NCI-H1417 (cell line): Measurements from ENCODE around the gene PAX8.
A peak's percentile ranks its signal among the peaks of the same experiment; 100 is the strongest.

Experiments used
- DNase-seq, 3 experiments: peaks; one replicate each; lab custom pipeline; 2025; lab: John Stamatoyannopoulos, UW

Gene PAX8

GRCh38 chr2:113203901-113204519 lies 74.7 kb downstream of the PAX8 start:
- peak; percentile 62 to 86 (median 78) for DNase-seq

DNA sequence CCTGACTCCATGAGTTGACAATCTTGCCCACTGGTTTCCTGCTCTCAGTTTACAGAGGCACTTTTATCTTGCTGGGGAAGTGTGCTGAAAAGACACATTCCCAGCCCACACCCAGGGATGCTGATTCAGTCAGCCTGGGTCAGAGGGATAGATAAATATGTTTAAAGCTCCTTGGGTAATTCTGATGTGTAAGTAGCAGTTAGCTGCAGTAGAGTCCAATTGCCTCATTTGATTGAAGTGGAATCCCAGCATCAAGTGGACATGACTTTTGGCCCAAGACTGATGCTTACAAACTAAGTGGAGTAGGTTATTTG lies 75.5 kb downstream of the PAX8 start:
- DNase-seq, result no peak

DNA sequence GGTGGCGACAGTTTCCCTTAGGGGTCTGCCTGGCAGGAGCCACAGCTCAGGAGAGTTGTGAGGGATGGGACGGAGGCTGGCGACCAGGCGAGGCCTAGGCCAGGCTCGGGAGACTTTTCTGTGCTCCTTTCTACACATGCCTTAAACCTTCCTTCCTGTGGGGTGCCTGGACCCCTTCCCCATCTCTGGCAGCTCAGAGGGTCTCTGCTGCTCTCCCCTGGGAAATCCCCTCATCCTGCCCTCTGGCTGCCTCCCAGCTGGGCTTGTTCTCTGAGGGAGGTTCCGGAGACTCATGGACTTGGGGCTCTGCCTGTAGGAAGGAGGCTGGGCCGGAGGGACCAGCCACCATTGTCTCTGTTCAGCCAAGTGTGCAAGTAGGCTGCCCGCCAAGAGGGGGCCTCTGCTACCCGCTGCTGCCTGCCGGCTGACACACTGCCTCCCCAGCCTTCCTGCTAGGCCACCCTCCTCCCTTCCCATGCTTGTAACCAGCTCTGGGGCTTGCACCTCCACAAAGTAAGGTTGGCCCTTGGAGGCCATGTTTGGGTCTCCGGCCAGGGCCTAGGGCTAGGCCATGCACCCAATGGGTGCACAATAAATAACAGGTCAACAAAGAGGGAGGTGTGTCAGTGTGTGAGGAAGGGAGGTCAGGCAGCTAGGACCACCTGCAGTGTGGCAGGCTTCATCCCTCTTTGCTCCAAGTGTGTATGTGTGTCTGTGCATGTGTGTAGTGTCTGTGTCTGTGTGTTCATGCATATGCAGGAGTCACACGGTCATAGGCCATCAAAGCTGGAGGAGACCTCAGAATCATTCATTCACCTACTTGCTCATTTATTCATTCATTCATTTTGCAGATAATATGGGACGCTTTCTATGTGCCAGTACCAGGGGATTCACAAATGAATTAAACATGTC lies 76.2 kb downstream of the PAX8 start:
- DNase-seq, result no peak

- no peak for DNase-seq
Measured at GRCh38 chr2:113201496-113202304, 77.0 kb downstream of the PAX8 start.

- no peak for DNase-seq
Measured at GRCh38 chr2:113200736-113201490, 77.8 kb downstream of the PAX8 start.

DNA sequence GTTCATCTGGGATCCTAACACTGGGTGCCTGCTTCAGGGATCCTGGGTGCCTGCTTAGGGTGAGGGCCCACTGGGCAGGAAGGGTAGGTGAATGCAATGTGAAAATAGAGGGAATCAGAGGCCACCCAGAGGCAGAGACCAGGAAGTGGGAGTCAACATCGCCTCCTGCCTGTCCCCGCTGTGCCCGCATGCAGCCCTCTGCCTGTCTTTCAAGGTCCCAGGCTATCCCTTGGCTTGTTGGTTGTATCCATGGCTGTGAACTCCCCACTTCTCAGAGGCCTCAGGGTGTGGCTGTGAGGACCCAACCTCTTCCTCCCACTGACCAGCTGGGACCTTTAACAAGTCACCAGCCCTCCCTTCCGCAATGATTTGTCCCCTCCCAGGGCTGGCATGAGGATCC lies 78.5 kb downstream of the PAX8 start:
- no peak for DNase-seq

DNA sequence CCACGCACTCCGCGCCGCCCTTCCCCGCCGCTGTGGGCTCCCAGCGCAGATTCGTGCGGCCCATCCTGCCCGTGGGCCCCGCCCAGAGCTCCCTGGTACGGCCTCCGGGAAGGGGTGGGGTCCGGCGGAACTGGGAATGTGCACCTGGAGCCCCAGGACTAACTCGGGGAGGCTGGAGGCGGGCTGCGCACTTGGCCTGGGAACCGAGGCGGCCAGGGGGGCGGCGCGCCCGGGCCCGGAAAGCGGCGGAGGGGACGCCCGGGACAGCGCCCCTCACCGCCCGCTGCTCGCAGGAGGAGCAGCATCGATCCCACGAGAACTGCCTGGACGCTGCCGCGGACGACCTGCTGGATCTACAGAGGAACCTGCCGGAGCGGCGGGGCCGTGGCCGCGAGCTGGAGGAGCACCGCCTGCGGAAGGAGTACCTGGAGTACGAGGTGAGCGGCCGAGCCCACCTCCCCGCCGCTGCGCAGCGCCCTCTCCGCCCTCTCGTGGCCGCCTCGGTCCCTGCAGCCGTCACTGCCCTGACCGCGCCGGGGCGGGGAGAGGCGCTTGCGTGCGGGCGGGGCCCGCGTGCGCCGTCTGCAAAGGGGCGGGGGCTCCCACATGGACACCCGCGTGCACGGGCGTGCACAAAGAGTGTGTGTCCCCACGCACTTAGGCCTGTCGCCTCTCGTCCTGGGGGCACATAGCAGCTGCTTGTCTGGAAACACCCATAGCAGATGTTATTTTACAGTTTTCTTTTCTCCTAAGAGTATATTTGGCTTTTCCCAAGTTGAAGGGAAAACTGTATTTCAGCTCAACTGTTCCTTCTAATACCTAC lies 79.7 kb downstream of the PAX8 start:
- peak; percentile 77 to 89 (median 89) for DNase-seq

GRCh38 chr2:113198048-113198789 lies 80.5 kb downstream of the PAX8 start:
- DNase-seq, result no peak

DNA sequence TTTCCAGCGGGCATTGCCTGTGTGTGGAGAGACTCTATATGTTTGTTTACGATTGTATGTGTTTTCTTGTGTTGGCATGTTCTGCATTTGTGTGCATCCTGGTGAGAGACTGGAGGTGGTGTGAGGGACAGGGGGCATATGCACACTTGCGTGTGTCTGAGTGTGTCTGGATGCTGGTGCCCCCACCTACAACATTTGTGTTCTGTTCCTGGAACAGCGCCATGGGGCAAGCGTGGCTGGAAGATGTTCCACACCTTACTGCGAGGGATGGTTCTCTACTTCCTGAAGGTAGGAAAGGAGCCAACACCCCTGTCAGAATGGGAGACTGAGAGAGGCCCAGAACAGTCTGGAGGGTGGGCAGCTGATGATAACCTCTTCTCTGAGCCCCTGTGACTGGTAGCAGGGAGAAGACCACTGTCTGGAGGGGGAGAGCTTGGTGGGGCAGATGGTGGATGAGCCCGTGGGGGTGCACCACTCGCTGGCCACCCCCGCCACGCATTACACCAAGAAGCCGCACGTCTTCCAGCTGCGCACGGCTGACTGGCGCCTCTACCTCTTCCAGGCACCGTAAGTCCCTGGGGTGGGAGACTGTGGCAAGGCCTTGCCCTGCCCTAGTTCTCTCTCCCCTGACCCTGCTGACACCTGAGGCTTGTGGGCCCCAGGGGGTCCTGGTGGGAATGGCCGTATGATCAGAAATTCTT lies 81.2 kb downstream of the PAX8 start:
- DNase-seq, result no peak

DNA sequence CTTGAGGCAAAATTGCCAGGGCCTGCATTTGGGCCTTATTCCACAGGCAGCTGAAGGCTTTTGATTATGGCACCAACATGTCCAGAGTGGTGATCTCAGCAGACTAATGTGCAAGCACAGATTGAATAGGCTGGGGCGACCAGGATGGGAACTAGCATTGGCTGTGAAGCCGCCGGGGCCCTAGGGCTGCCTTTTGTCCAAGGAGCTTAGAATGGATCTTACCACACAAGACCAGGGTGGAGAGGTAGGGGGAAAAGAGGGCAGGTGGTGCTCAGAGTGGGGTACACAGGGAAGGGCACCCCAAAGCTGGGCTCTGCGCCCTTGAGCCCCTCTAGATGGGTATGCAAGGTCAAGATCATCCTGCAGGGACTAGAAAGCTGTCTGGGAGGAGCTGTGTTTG lies 81.9 kb downstream of the PAX8 start:
- DNase-seq, result no peak

DNA sequence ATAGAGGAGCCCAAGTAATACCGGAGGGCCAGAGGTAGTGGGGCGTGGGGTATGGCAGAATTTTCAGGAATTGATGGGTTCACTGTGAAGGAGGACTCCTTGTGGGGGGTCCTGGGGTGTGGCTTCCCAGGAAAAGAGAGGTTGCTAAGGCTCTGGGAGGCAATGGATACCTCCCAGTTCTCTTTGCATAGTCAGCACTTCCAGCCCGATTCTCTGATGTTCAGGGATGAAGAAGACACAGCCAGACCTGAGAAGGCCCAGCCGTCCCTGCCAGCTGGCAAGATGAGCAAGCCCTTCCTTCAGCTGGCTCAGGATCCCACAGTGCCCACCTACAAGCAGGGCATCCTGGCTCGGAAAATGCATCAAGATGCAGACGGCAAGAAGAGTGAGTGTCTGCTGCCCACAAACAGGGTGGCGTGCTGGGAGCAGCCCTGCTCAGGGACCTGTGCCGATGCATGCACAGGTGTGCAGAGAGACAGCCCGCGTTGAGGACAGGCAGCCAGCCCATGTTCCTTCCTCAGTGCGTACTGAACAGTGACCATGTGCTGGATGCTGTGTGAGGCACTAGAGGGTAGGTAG lies 82.7 kb downstream of the PAX8 start:
- no peak for DNase-seq

- no peak for DNase-seq
Measured at GRCh38 chr2:113192459-113193100, 86.1 kb downstream of the PAX8 start.

- no peak for DNase-seq
Measured at GRCh38 chr2:113190871-113191270, 87.8 kb downstream of the PAX8 start.

GRCh38 chr2:113187771-113188170 lies 91.0 kb downstream of the PAX8 start:
- DNase-seq, result no peak

DNA sequence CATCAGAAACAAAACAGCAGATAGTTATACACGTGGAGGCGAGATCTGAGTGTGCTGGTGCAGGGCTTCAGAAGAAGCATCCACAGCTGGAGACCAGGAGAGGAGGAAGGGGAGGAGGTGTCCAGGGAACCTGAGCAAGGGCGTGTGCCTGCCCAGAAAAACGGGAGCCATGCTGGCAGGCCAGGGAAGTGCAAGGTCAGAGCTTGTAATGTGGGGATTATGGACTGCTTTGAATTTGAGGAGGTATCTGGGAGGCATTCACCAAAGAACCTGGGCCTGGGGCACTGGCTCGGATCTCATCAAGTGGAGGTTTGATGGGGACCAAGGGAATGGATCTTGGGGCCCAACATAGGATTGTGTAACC lies 92.3 kb downstream of the PAX8 start:
- DNase-seq, result no peak

DNA sequence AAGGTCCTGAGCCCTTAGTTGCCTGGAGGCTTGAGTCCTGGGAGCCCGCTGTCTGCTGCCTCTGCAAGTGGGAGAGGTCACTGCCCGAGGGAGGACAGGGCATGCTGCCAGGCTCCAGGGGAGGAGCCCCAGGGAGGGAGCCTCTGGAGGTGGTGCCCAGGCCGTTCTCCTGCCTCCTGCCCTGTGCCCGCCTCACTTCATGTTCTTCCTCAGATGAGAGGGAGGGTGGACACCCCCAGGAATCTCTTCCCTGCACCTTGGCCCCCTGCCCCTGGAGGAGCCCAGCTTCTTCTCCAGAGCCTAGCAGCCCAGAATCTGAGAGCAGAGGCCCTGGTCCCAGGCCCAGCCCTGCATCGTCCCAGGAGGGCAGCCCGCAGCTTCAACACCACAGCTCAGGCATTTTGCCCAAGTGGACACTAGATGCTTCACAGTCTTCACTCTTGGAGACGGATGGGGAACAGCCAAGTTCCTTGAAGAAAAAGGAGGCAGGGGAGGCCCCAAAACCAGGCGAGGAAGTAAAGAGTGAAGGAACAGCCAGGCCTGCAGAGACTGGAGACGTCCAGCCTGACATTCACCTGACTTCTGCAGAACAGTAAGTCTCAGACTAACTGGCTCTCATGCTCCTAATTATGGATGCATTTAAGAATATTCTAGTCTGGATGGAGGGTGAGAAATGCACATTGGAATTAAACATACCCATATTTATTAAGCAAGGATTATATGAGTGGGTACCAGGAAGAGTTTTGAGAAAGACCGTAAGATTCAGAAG lies 92.9 kb downstream of the PAX8 start:
- no peak for DNase-seq

- DNase-seq, result no peak
Measured at GRCh38 chr2:113184531-113185230, 94.0 kb downstream of the PAX8 start.

DNA sequence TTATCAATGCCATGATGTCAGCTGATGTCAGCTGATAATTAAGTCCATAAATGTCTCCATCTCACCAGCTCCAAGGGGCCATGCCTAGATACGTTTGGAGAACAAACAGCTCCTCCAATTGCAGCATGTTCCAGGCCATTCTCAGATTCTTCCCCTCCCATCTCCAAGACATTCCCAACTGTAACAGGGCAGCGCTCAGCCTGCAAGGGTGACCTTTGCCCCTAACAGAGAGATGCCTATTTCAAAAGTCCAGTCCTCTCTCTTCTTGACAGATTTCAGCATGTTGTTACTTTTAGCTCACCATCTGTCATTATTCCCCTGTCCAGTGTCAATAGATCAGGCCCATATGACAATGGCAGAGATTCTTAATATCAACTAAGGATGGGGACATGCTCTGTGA lies 95.0 kb downstream of the PAX8 start:
- DNase-seq, result no peak
